ENCODE data around the gene SETBP1.

Gene SETBP1

GRCh38 chr18:44885507-44885906 lies 204.8 kb downstream of the SETBP1 start:
- WGBS, 2 experiments (ENCODE audit: insufficient coverage in 2 of 2) = 93% methylated on average over 3 of the region's 4 CpGs; no CpG with 5 or more reads in 1 of the 2 experiments
- Histone ChIP-seq H3K4me3 (ENCODE audit: extremely low read depth, insufficient read depth, low read length, poor library complexity, severe bottlenecking) (no peak overlapping the region), H3K4me1 (ENCODE audit: control insufficient read depth, insufficient read depth, low read length, poor library complexity, severe bottlenecking) (peaks cover 9% of the 10 kb centered on the region), H3K36me3 (ENCODE audit: control insufficient read depth, insufficient read depth, low read length) (no peaks in the 10 kb centered on the region), H3K27ac (ENCODE audit: low read depth, low read length, severe bottlenecking) (no peak overlapping the region), H3K9me3 (ENCODE audit: control insufficient read depth, low read length) (no peaks in the 10 kb centered on the region)

- H3K4me1 ChIP-seq (ENCODE audit: control insufficient read depth, insufficient read depth, low read length, poor library complexity, severe bottlenecking) = peaks cover 9% of the 10 kb centered on the region
- peak overlapping the region; percentile 54 for H3K27ac ChIP-seq (ENCODE audit: low read depth, low read length, severe bottlenecking)
- no peak overlapping the region for H3K4me3 ChIP-seq (ENCODE audit: extremely low read depth, insufficient read depth, low read length, poor library complexity, severe bottlenecking)
- peaks cover 9% of the 10 kb centered on the region for H3K9me3 ChIP-seq (ENCODE audit: control insufficient read depth, low read length)
- H3K36me3 ChIP-seq (ENCODE audit: control insufficient read depth, insufficient read depth, low read length) = peaks cover 5% of the 10 kb centered on the region
Observed at GRCh38 chr18:44887227-44887631, 206.5 kb downstream of the SETBP1 start.

- no CpG with 5 or more reads among the region's 1 CpG for WGBS, 2 experiments (ENCODE audit: insufficient coverage in 2 of 2)
- Histone ChIP-seq H3K4me1 (ENCODE audit: control insufficient read depth, insufficient read depth, low read length, poor library complexity, severe bottlenecking) (peaks cover 9% of the 10 kb centered on the region), H3K9me3 (ENCODE audit: control insufficient read depth, low read length) (peaks cover 9% of the 10 kb centered on the region), H3K4me3 (ENCODE audit: extremely low read depth, insufficient read depth, low read length, poor library complexity, severe bottlenecking) (no peak overlapping the region), H3K27ac (ENCODE audit: low read depth, low read length, severe bottlenecking) (no peak overlapping the region), H3K36me3 (ENCODE audit: control insufficient read depth, insufficient read depth, low read length) (peaks cover 5% of the 10 kb centered on the region)
Observed at GRCh38 chr18:44889111-44889510, 208.4 kb downstream of the SETBP1 start.

GRCh38 chr18:44893045-44893706 lies 212.5 kb downstream of the SETBP1 start:
- no peak overlapping the region for H3K27ac ChIP-seq (ENCODE audit: low read depth, low read length, severe bottlenecking)

GRCh38 chr18:44893966-44894365 lies 213.3 kb downstream of the SETBP1 start:
- Histone ChIP-seq H3K4me3 (ENCODE audit: extremely low read depth, insufficient read depth, low read length, poor library complexity, severe bottlenecking) (no peak overlapping the region), H3K9me3 (ENCODE audit: control insufficient read depth, low read length) (peaks cover 9% of the 10 kb centered on the region), H3K36me3 (ENCODE audit: control insufficient read depth, insufficient read depth, low read length) (peaks cover 5% of the 10 kb centered on the region), H3K27ac (ENCODE audit: low read depth, low read length, severe bottlenecking) (no peak overlapping the region), H3K4me1 (ENCODE audit: control insufficient read depth, insufficient read depth, low read length, poor library complexity, severe bottlenecking) (no peaks in the 10 kb centered on the region)
- 100% methylated on average over 2 of the region's 2 CpGs; no CpG with 5 or more reads in 1 of the 2 experiments for WGBS, 2 experiments (ENCODE audit: insufficient coverage in 2 of 2)

More at GRCh38 chr18:44893045-44893706, 212.5 kb downstream of the SETBP1 start:
- 100% methylated on average over 1 of the region's 4 CpGs for WGBS, 2 experiments (ENCODE audit: insufficient coverage in 2 of 2)
- Histone ChIP-seq H3K4me1 (ENCODE audit: control insufficient read depth, insufficient read depth, low read length, poor library complexity, severe bottlenecking) (no peaks in the 10 kb centered on the region), H3K36me3 (ENCODE audit: control insufficient read depth, insufficient read depth, low read length) (peaks cover 5% of the 10 kb centered on the region), H3K9me3 (ENCODE audit: control insufficient read depth, low read length) (peaks cover 9% of the 10 kb centered on the region), H3K4me3 (ENCODE audit: extremely low read depth, insufficient read depth, low read length, poor library complexity, severe bottlenecking) (no peak overlapping the region)

GRCh38 chr18:44895176-44895798 lies 214.6 kb downstream of the SETBP1 start:
- WGBS, 2 experiments (ENCODE audit: insufficient coverage in 2 of 2) = 83% methylated on average over 1 of the region's 1 CpG; no CpG with 5 or more reads in 1 of the 2 experiments
- Histone ChIP-seq H3K4me1 (ENCODE audit: control insufficient read depth, insufficient read depth, low read length, poor library complexity, severe bottlenecking) (no peaks in the 10 kb centered on the region), H3K27ac (ENCODE audit: low read depth, low read length, severe bottlenecking) (no peak overlapping the region), H3K36me3 (ENCODE audit: control insufficient read depth, insufficient read depth, low read length) (peaks cover 5% of the 10 kb centered on the region), H3K9me3 (ENCODE audit: control insufficient read depth, low read length) (peaks cover 9% of the 10 kb centered on the region), H3K4me3 (ENCODE audit: extremely low read depth, insufficient read depth, low read length, poor library complexity, severe bottlenecking) (no peak overlapping the region)

- Histone ChIP-seq H3K36me3 (ENCODE audit: control insufficient read depth, insufficient read depth, low read length) (no peaks in the 10 kb centered on the region), H3K4me1 (ENCODE audit: control insufficient read depth, insufficient read depth, low read length, poor library complexity, severe bottlenecking) (no peaks in the 10 kb centered on the region), H3K4me3 (ENCODE audit: extremely low read depth, insufficient read depth, low read length, poor library complexity, severe bottlenecking) (no peak overlapping the region), H3K9me3 (ENCODE audit: control insufficient read depth, low read length) (no peaks in the 10 kb centered on the region), H3K27ac (ENCODE audit: low read depth, low read length, severe bottlenecking) (no peak overlapping the region)
- WGBS, 2 experiments (ENCODE audit: insufficient coverage in 2 of 2) = 93% methylated on average over 6 of the region's 6 CpGs
Observed at GRCh38 chr18:44896846-44897245, 216.2 kb downstream of the SETBP1 start.

- Histone ChIP-seq H3K9me3 (ENCODE audit: control insufficient read depth, low read length) (no peaks in the 10 kb centered on the region), H3K36me3 (ENCODE audit: control insufficient read depth, insufficient read depth, low read length) (no peaks in the 10 kb centered on the region), H3K4me3 (ENCODE audit: extremely low read depth, insufficient read depth, low read length, poor library complexity, severe bottlenecking) (no peak overlapping the region), H3K27ac (ENCODE audit: low read depth, low read length, severe bottlenecking) (no peak overlapping the region), H3K4me1 (ENCODE audit: control insufficient read depth, insufficient read depth, low read length, poor library complexity, severe bottlenecking) (no peaks in the 10 kb centered on the region)
- 84 to 93% methylated on average over 8 of the region's 8 CpGs for WGBS, 2 experiments (ENCODE audit: insufficient coverage in 2 of 2)
Observed at GRCh38 chr18:44897411-44897810, 216.7 kb downstream of the SETBP1 start.

GRCh38 chr18:44897816-44898215 lies 217.1 kb downstream of the SETBP1 start:
- Histone ChIP-seq H3K36me3 (ENCODE audit: control insufficient read depth, insufficient read depth, low read length) (no peaks in the 10 kb centered on the region), H3K27ac (ENCODE audit: low read depth, low read length, severe bottlenecking) (no peak overlapping the region)

GRCh38 chr18:44898498-44898897 lies 217.8 kb downstream of the SETBP1 start:
- Histone ChIP-seq H3K4me1 (ENCODE audit: control insufficient read depth, insufficient read depth, low read length, poor library complexity, severe bottlenecking) (no peaks in the 10 kb centered on the region), H3K27ac (ENCODE audit: low read depth, low read length, severe bottlenecking) (no peak overlapping the region), H3K36me3 (ENCODE audit: control insufficient read depth, insufficient read depth, low read length) (no peaks in the 10 kb centered on the region), H3K4me3 (ENCODE audit: extremely low read depth, insufficient read depth, low read length, poor library complexity, severe bottlenecking) (no peak overlapping the region), H3K9me3 (ENCODE audit: control insufficient read depth, low read length) (no peaks in the 10 kb centered on the region)
- WGBS, 2 experiments (ENCODE audit: insufficient coverage in 2 of 2) = no CpG with 5 or more reads among the region's 2 CpGs

More at GRCh38 chr18:44897816-44898215, 217.1 kb downstream of the SETBP1 start:
- no peak overlapping the region for H3K4me3 ChIP-seq (ENCODE audit: extremely low read depth, insufficient read depth, low read length, poor library complexity, severe bottlenecking)
- no peaks in the 10 kb centered on the region for H3K4me1 ChIP-seq (ENCODE audit: control insufficient read depth, insufficient read depth, low read length, poor library complexity, severe bottlenecking)
- no peaks in the 10 kb centered on the region for H3K9me3 ChIP-seq (ENCODE audit: control insufficient read depth, low read length)

- Histone ChIP-seq H3K4me1 (ENCODE audit: control insufficient read depth, insufficient read depth, low read length, poor library complexity, severe bottlenecking) (no peaks in the 10 kb centered on the region), H3K9me3 (ENCODE audit: control insufficient read depth, low read length) (no peaks in the 10 kb centered on the region), H3K4me3 (ENCODE audit: extremely low read depth, insufficient read depth, low read length, poor library complexity, severe bottlenecking) (no peak overlapping the region), H3K27ac (ENCODE audit: low read depth, low read length, severe bottlenecking) (no peak overlapping the region), H3K36me3 (ENCODE audit: control insufficient read depth, insufficient read depth, low read length) (no peaks in the 10 kb centered on the region)
Observed at GRCh38 chr18:44899832-44900231, 219.1 kb downstream of the SETBP1 start.

All from mesodermal cell (in vitro differentiated cells).